AG04450 (cell line): ENCODE results near the gene FASTKD2. TPM values are rescaled to one million over a fixed set of nuclear protein-coding genes. Genes with fewer than 3 reads are reported as not detected.

Experiments used
- CTCF ChIA-PET: fragments of 300-600, 350-600 bp; formaldehyde crosslinking; extraction: SDS; loops from one replicate; lab custom pipeline; 2022; ENCODE audit warnings: antibody characterized with exemption, inconsistent platforms; lab: Charles Lee
- POLR2A ChIA-PET: fragments of 350-600 bp; formaldehyde crosslinking; extraction: SDS; loops from one replicate; lab custom pipeline; 2021; ENCODE audit warnings: antibody characterized with exemption, inconsistent platforms; lab: Yijun Ruan, JAX
- DNase-seq: peaks from one replicate; pipeline ENCODE4 v3.0.0-alpha.2; 2011; ENCODE audit warnings: low read depth, low spot score
- H3K27ac ChIP-seq: one replicate; pipeline ENCODE4 v1.5.1; 2012; ENCODE audit warnings: low read depth, low read length, control low read depth
- H3K27me3 ChIP-seq: one replicate; pipeline ENCODE4 v1.6.0; 2012; ENCODE audit warnings: low read length; ENCODE audit not compliant: control insufficient read depth, insufficient read depth
- H3K4me3 ChIP-seq: 2 replicates; pipeline ENCODE4 v1.5.1; 2011; ENCODE audit warnings: mild to moderate bottlenecking, low read depth, low read length, control low read depth
- H3K9me3 ChIP-seq: 2 replicates; pipeline ENCODE4 v1.5.1; 2012; ENCODE audit warnings: low read length; ENCODE audit not compliant: control insufficient read depth, insufficient read depth
- polyA plus RNA-seq: library from polyadenylated mRNA; depleted of rRNA; stranded (reverse); fragments of >200 nt; gene quantifications from 2 replicates; pipeline ENCODE4 v1.2.3, GENCODE V29; 2011
- TF ChIP-seq, protein P1 (sequence below): IDR thresholded peaks from 2 replicates; pipeline ENCODE4 v1.5.1; 2011; ENCODE audit warnings: low read depth, low read length, control low read depth, inconsistent platforms

FASTKD2 gene
- polyA plus RNA-seq, 1 experiment: 37.2 TPM

DNA sequence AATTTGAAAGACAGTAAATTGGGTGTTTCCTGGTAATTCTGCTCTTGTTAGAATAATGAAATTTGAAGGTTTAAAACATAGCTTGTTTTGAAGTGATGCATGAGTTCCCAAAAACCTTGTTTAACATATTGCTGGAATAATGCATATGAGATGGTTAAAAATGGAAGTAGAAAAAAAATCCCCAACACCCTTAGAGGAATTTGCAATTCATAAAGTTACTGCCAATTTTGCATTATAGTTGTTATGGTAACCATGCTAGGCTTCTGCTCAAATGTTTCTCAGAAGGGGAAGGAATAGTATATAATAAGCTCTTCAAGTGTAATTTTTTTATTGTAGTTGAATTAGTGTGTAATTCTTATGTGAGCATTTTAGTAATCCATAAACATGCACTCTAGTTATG lies 49.1 kb downstream of the FASTKD2 start:
- ChIA-PET CTCF (interaction anchor here (0.7 to 1.7 kb wide), 2 partner anchors 14 to 1228 kb away, joined by 3 to 9 read pairs; no protein-coding TSS in a partner anchor), POLR2A (no interaction called here)
- no peak for DNase-seq
- Histone ChIP-seq H3K27me3 (no peaks in the 10 kb centered on the region), H3K9me3 (no peaks in the 10 kb centered on the region), H3K4me3 (no peak overlapping the region), H3K27ac (no peak overlapping the region)
- TF ChIP-seq, protein P1, sequence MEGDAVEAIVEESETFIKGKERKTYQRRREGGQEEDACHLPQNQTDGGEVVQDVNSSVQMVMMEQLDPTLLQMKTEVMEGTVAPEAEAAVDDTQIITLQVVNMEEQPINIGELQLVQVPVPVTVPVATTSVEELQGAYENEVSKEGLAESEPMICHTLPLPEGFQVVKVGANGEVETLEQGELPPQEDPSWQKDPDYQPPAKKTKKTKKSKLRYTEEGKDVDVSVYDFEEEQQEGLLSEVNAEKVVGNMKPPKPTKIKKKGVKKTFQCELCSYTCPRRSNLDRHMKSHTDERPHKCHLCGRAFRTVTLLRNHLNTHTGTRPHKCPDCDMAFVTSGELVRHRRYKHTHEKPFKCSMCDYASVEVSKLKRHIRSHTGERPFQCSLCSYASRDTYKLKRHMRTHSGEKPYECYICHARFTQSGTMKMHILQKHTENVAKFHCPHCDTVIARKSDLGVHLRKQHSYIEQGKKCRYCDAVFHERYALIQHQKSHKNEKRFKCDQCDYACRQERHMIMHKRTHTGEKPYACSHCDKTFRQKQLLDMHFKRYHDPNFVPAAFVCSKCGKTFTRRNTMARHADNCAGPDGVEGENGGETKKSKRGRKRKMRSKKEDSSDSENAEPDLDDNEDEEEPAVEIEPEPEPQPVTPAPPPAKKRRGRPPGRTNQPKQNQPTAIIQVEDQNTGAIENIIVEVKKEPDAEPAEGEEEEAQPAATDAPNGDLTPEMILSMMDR: no peak

DNA sequence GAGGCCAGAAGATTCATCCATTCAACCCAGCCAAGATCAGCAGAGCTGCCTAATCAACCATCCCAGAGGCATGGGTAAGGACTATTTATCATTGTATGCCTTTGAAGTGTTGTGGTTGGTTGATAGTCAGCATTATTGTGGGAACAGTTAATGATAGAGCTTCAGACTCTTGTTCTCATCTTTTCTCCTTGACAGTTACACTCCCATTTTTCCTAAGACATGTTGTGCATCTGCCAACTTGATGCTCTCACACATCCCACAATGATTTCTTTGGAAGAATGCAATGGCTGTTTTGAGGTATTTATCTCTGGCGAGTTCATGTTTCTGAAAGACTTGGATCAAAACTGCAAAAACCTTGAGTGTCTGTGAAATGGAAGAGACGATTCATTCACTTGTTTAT lies 55.4 kb downstream of the FASTKD2 start:
- CTCF ChIA-PET: no interaction called here
- Histone ChIP-seq H3K27ac (no peak overlapping the region), H3K4me3 (no peak overlapping the region), H3K9me3 (no peaks in the 10 kb centered on the region), H3K27me3 (no peaks in the 10 kb centered on the region)
- no peak for DNase-seq
- POLR2A ChIA-PET: no interaction called here
- TF ChIP-seq, protein P1: no peak

DNA sequence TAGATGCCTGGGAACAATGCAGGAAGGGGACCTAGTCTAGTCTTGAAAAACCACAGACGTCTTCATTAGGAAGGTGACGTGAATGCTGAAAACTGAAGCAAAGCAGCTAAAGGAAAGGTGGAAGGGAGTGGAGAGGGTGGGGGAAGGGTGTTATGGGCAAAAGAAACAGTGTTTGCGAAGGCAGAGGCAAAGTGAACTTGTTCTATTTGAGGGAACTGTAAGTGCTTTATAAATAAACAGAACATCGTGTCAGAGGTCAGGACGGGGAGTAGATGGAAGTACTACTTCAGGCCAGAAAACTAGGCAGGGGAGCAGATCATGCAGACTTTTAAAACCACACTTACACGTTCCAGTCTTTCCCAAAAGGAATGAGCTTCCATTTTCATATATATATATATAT lies 57.8 kb downstream of the FASTKD2 start:
- no peak for DNase-seq
- TF ChIP-seq, protein P1: no peak
- Histone ChIP-seq H3K9me3 (no peaks in the 10 kb centered on the region), H3K4me3 (no peak overlapping the region), H3K27me3 (no peaks in the 10 kb centered on the region), H3K27ac (no peak overlapping the region)
- ChIA-PET CTCF (no interaction called here), POLR2A (no interaction called here)

DNA sequence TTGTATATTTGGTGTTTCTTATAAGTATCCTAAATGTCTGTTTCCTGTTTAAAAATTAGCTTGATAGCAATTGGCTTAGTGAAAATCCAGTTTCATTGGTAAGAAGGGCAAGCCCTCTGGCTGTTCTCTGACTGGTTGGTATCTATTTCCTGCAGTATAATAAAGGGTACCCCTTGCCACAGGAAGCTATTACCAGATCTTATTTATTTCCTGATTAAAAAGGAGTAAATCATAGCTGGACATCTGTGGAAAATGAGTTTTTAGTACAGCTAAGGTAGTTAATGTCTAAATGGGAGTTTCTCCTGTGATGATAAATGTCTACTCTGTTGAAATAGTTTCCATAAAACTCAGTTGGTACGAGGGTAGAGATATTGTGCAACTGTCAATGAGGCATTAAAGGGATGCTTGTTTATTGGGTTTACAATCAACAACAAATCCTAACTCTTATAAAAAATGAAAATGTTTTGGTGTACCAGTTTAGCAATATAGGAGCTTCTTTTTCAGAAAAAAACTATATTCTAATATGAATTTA lies 58.7 kb downstream of the FASTKD2 start:
- Histone ChIP-seq H3K27me3 (no peaks in the 10 kb centered on the region), H3K9me3 (no peaks in the 10 kb centered on the region), H3K27ac (no peak overlapping the region), H3K4me3 (no peak overlapping the region)
- POLR2A ChIA-PET: no interaction called here
- TF ChIP-seq, protein P1: no peak
- CTCF ChIA-PET: no interaction called here
- DNase-seq: no peak

DNA sequence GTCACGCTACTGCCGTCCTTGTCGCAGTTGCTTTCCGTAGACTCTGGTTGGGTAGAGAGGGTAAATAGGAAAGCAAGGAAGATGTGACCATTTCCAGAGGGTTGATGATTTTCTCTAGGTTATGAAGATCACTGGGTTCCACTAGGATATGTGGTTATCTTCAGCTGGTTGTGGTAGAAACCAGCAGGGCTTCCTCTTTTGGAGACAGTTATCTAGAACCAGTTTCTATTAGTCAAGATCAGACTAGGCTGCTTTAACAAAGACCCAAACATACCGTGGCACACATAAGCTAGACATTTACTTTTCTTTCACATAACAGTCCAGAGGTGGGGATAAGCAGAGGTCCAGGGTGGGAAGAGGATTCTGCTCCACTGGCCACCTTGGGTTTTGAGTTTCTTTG lies 59.6 kb downstream of the FASTKD2 start:
- H3K9me3 ChIP-seq: no peaks in the 10 kb centered on the region
- DNase-seq: no peak
- ChIA-PET CTCF (no interaction called here), POLR2A (no interaction called here)
- H3K27ac ChIP-seq: no peak overlapping the region
- H3K4me3 ChIP-seq: no peak overlapping the region
- no peaks in the 10 kb centered on the region for H3K27me3 ChIP-seq
- TF ChIP-seq, protein P1: no peak
